HG03139 (cell line): Measurements from ENCODE around the gene LBHD1.
"Not testable (repeated sequence)": the region's sequence is repeated elsewhere in the genome, so short reads cannot be mapped to it uniquely, and the experiment has no call there.

Source experiments
- ATAC-seq: cut with Tn5 transposase; IDR thresholded peaks from one replicate; pipeline ENCODE4 v1.9.1; 2021; ENCODE audit not compliant: unreplicated experiment

The LBHD1 gene

DNA sequence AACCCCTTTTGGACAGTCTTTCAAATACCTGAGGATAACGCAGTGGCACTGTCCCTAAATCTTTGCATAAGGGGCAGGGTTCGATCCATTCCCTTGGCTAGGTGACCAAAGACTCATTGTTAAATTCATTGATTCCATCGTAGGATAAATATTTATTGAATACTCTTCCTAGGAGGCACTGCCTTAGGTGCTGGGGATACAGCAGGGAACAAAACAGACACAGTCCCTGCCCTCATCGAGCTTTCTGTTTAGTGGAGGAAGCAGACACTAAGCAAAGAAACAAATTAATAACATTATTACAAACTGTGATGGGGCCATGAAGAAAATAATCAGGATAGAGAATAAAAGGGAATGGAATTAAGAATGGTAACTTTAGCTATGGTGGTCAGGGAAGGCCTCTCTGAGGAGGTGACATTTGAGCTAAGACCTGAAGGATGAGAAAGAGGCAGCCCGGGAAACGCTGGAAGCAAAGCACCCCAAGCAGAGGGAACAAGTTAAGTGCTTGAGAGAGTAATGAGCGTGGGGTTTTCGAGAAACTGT, 51.0 kb downstream of the LBHD1 start:
- no peak for ATAC-seq

DNA sequence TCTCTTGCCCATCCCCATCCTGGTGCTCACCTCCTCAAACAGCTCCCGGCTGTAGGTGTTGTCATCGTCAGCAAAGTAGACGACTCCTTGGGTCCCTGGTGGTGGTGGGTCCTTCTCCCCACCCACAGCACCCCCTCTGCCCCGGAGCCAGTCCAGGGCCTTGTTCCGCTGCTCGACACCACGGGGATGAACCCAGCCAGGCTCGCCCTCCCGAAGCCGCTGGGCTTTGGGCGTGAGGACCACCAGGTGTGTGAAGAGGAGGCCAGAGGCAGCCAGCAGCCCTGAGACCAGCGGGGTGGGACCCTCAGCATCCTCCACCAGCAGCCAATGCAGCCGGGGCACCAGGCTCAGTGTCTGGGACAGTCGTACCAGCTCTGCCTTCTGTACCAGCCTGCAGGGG, 55.1 kb downstream of the LBHD1 start:
- ATAC-seq: not testable (repeated sequence)

DNA sequence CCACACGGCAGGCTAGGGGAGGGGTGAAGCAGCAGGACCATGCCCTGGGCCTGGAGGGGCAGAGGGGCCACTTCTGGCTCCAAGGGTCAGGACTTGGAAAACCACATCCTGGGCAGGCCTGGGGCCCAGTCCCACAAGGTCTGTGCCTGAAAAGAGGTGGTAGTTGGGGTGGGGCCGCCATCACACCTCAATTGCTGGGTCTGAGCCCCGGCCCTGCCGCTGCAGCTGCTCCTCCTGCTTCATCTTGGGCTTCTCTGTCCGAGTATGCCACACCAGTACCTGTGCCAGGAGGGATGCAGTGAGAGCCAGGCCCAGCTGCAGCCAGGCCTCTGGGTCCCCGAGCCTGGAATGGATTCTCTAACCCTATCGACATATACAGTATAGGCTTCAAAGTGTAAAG, 56.5 kb downstream of the LBHD1 start:
- ATAC-seq: no peak

DNA sequence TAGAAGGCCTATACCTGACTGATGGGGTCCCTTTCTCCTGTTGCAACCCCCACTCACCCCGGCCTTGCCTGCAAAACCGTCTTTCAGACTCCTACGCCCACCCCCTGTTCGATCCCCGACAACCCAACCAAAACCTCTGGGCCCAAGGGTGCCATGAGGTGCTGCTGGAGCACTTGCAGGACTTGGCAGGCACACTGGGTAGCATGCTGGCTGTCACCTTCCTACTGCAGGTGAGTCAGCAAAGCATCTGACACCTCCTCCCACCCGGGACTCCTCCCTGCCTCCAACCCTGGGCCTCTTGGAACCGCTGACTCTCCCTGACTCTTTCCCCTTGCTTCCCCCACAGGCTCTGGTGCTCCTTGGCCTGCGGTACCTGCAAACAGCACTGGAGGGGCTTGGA, 57.8 kb downstream of the LBHD1 start:
- no peak for ATAC-seq

DNA sequence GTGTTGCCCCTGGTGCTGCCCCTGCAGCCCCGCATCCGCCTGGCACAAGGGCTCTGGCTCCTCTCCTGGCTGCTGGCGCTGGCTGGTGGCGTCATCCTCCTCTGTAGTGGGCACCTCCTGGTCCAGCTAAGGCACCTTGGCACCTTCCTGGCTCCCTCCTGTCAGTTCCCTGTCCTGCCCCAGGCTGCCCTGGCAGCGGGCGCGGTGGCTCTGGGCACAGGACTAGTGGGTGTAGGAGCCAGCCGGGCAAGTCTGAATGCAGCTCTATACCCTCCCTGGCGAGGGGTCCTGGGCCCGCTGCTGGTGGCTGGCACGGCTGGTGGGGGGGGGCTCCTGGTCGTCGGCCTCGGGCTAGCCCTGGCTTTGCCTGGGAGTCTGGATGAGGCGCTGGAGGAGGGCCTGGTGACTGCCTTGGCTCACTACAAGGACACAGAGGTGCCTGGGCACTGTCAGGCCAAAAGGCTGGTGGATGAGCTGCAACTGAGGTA, 58.7 kb downstream of the LBHD1 start:
- ATAC-seq: no peak
